GM23248 (cell line): ENCODE data around the gene CFAP69. TPM values are rescaled to one million over a fixed set of nuclear protein-coding genes. Genes with fewer than 3 reads are reported as not detected.

Experiments
- DNase-seq: peaks from one replicate; pipeline ENCODE4 v3.0.0-alpha.2; 2015
- H2AFZ ChIP-seq: fragments of 200-600 bp; sonication (generic); 2 replicates; pipeline ENCODE4 v1.6.1; 2016; ENCODE audit warnings: antibody characterized with exemption
- H3F3A ChIP-seq: fragments of 200-600 bp; sonication (generic); 2 replicates; pipeline ENCODE4 v1.6.1; 2016; ENCODE audit warnings: mild to moderate bottlenecking, antibody characterized with exemption, mixed run types; ENCODE audit not compliant: insufficient read depth
- H3K27ac ChIP-seq: fragments of 200-600 bp; sonication (generic); 2 replicates; pipeline ENCODE4 v1.5.1; 2016; ENCODE audit warnings: mild to moderate bottlenecking
- H3K27me3 ChIP-seq: fragments of 200-600 bp; sonication (generic); replicated peaks from 2 replicates; pipeline ENCODE4 v1.6.1; 2016; ENCODE audit warnings: mild to moderate bottlenecking; ENCODE audit not compliant: insufficient read depth
- H3K36me3 ChIP-seq: fragments of 200-600 bp; sonication (generic); 2 replicates; pipeline ENCODE4 v1.6.1; 2016; ENCODE audit warnings: low read depth, mild to moderate bottlenecking
- H3K4me1 ChIP-seq: fragments of 200-600 bp; sonication (generic); 2 replicates; pipeline ENCODE4 v1.6.1; 2016; ENCODE audit warnings: mild to moderate bottlenecking; ENCODE audit not compliant: insufficient read depth
- H3K4me2 ChIP-seq: fragments of 200-600 bp; sonication (generic); one replicate; pipeline ENCODE4 v1.6.1; 2016; ENCODE audit warnings: mild to moderate bottlenecking; ENCODE audit not compliant: unreplicated experiment
- H3K4me3 ChIP-seq: fragments of 200-600 bp; sonication (generic); 2 replicates; pipeline ENCODE4 v1.5.1; 2016; ENCODE audit warnings: mild to moderate bottlenecking
- H3K79me2 ChIP-seq: fragments of 200-600 bp; sonication (generic); 2 replicates; pipeline ENCODE4 v1.6.1; 2016; ENCODE audit warnings: mild to moderate bottlenecking; ENCODE audit not compliant: insufficient read depth
- H3K9ac ChIP-seq: fragments of 200-600 bp; sonication (generic); 2 replicates; pipeline ENCODE4 v1.6.1; 2016; ENCODE audit warnings: mild to moderate bottlenecking
- H3K9me2 ChIP-seq: fragments of 200-600 bp; sonication (generic); 2 replicates; pipeline ENCODE4 v1.6.1; 2016; ENCODE audit warnings: mixed run types, mild to moderate bottlenecking, moderate library complexity; ENCODE audit not compliant: insufficient read depth
- H3K9me3 ChIP-seq: fragments of 200-600 bp; sonication (generic); one replicate; pipeline ENCODE4 v1.6.1; 2017; ENCODE audit warnings: low read depth
- H4K20me1 ChIP-seq: fragments of 200-600 bp; sonication (generic); 2 replicates; pipeline ENCODE4 v1.6.0; 2016; ENCODE audit not compliant: insufficient read depth
- EZH2 ChIP-seq: fragments of 200-600 bp; sonication (generic); IDR thresholded peaks from 2 replicates; pipeline ENCODE4 v1.6.1; 2018; ENCODE audit warnings: antibody characterized with exemption, mild to moderate bottlenecking; ENCODE audit not compliant: insufficient read depth, poor library complexity, severe bottlenecking
- EZH2phosphoT487 ChIP-seq: fragments of 200-600 bp; sonication (generic); IDR thresholded peaks from 2 replicates; pipeline ENCODE4 v1.6.1; 2018; ENCODE audit warnings: antibody characterized with exemption, moderate library complexity, mild to moderate bottlenecking, low read depth; ENCODE audit not compliant: insufficient read depth
- WGBS, 2 experiments: methylation state at CpG; one replicate each; pipeline ENCODE4 v1.1.6; 2015 to 2017; ENCODE audit warnings: low lambda C conversion rate in 2 of 2, low coverage in 1 of 2; ENCODE audit errors: missing lambda C conversion rate in 2 of 2; 5-methylcytosine and 5-hydroxymethylcytosine counted together
- in situ Hi-C: fragments of 300-500 bp; cut with MboI; formaldehyde crosslinking; loops from 2 replicates; pipeline ENCODE4 v1.15.0; 2020
- polyA plus RNA-seq: library from polyadenylated mRNA; unstranded; fragments of >200 nt; fragmentation: Nextera tagmentation; extraction: Ambion mirVana; gene quantifications from 2 replicates; pipeline ENCODE4 v1.2.1, GENCODE V29; 2016
- total RNA-seq: library from RNA; depleted of rRNA; stranded (reverse); fragments of >200 nt; shearing (Covaris generic); gene quantifications from 2 replicates; pipeline ENCODE4 v1.2.3, GENCODE V29; 2014

CFAP69 gene
- total and polyA plus RNA-seq, 2 experiments from 2014 or later, result 2.8 to 6.9 TPM

DNA sequence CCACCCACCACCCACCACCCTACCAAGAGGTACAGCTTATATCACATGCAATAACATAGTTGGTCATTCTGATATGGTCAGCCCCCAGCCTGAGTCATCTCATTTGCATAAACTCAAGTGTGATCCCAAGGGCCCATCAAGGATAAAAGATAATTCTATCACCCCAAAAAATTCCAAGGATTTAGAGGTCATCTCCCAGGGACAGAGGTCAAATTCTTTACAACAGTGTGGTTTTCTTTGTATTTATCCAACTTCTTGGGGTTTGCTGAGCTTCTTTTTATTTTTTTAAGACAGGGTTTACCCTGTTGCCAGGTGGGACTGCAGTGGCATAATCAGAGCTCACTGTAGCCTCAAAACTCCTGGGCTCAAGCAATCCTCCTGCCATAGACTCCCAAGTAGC, 92.1 kb downstream of the CFAP69 start:
- Histone ChIP-seq H3K36me3 (no peaks in the 10 kb centered on the region), H3K4me3 (no peak overlapping the region), H4K20me1 (no peaks in the 10 kb centered on the region), H3K79me2 (no peaks in the 10 kb centered on the region), H3K9ac (no peak overlapping the region), H3K9me2 (no peaks in the 10 kb centered on the region), H3F3A (no peaks in the 10 kb centered on the region), H3K4me2 (no peak overlapping the region), H3K27ac (no peak overlapping the region), H3K4me1 (no peaks in the 10 kb centered on the region), H3K9me3 (no peaks in the 10 kb centered on the region), H3K27me3 (no peaks in the 10 kb centered on the region), H2AFZ (no peak overlapping the region)
- TF ChIP-seq EZH2phosphoT487 (no peak), EZH2 (no peak)
- DNase-seq, result no peak
- in situ Hi-C loops, result no loop called here

- DNase-seq, result no peak
- Histone ChIP-seq H2AFZ (peak overlapping the region; percentile 98), H3K4me1 (peaks cover 12% of the 10 kb centered on the region; the same call in 1 of the 2 replicates), H3K9me2 (no peaks in the 10 kb centered on the region), H3K27ac (peak overlapping the region; percentile 79), H4K20me1 (no peaks in the 10 kb centered on the region), H3K9ac (peak overlapping the region; percentile 99), H3K9me3 (no peaks in the 10 kb centered on the region), H3K79me2 (peaks cover 35% of the 10 kb centered on the region), H3K36me3 (no peaks in the 10 kb centered on the region), H3K4me2 (peak overlapping the region; percentile 92), H3F3A (peaks cover 18% of the 10 kb centered on the region; the same call in 1 of the 2 replicates), H3K27me3 (no peaks in the 10 kb centered on the region), H3K4me3 (peak overlapping the region; percentile 100)
- no peak for TF ChIP-seq EZH2
- TF ChIP-seq EZH2phosphoT487, result no peak
- in situ Hi-C loops, result no loop called here
These were observed 100.0 kb downstream of the CFAP69 start for GRCh38 chr7:90345016-90345415.

GRCh38 chr7:90345595-90346335, 100.8 kb downstream of the CFAP69 start:
- H3K79me2 ChIP-seq, result peaks cover 42% of the 10 kb centered on the region
- in situ Hi-C loops, result no loop called here
- WGBS, 2 experiments, result 2% methylated on average over 18 of the region's 18 CpGs
- peak overlapping the region; percentile 98 for H2AFZ ChIP-seq
- H3K9me2 ChIP-seq, result no peaks in the 10 kb centered on the region
- no peaks in the 10 kb centered on the region for H3K36me3 ChIP-seq
- no peaks in the 10 kb centered on the region for H3K27me3 ChIP-seq
- peaks cover 12% of the 10 kb centered on the region; the same call in 1 of the 2 replicates for H3K4me1 ChIP-seq
- peak overlapping the region; percentile 79 for H3K27ac ChIP-seq
- peaks cover 18% of the 10 kb centered on the region; the same call in 1 of the 2 replicates for H3F3A ChIP-seq
- peak; percentile 66 for DNase-seq
- no peaks in the 10 kb centered on the region for H4K20me1 ChIP-seq
- TF ChIP-seq EZH2phosphoT487, result no peak
- TF ChIP-seq EZH2, result no peak
- peak overlapping the region; percentile 99 for H3K9ac ChIP-seq
- no peaks in the 10 kb centered on the region for H3K9me3 ChIP-seq
- peak overlapping the region; percentile 92 for H3K4me2 ChIP-seq
- H3K4me3 ChIP-seq, result peak overlapping the region; percentile 100

DNA sequence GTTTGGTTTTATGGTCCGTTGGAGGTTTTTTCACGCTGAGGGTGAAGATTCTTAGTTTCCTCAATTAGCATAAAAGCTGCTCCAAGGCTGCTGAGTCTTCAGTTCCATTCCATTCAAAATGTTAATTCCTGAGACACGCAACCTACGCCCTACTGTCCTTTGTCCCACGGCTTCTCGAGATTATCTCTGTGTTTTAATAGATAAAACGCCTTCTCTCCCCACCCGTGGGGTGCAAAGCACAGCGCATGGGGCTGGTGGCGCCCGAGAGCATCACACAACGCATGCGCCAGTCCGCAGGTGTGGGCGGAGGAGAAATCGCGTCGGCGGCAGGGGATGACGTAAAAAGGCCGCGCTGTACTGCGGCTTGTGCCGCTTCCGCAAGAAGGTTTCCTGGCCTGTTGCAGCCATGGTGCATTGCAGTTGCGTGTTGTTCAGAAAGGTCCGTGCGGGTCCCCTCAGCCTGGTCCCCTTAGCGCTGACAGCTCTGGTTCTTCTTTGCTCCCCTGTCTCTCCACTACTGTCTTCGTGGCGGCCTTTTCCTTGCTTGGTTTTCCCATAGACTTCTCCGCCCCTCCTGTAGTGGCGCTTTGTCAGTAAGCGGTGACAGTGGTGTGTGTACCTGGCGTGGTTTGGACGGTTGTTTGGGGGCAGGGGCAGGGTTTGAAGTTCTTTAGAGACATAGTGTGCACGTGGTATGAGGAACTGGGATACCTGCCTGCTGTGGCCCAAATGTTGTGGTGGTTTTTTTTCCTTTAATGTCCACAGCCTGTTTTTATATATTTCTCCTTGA, 101.6 kb downstream of the CFAP69 start, which contains the start of gene GTPBP10:
TSS of gene GTPBP10 (plus strand) at position 381 of the 790 bp plus-strand sequence. CDS start at position 407, 26 bp downstream.
- Histone ChIP-seq H4K20me1 (no peaks in the 10 kb centered on the region), H3K79me2 (peaks cover 50% of the 10 kb centered on the region), H3K4me1 (peaks cover 12% of the 10 kb centered on the region; the same call in 1 of the 2 replicates), H3K4me3 (peak within 1 kb of the TSS; percentile 100), H3K4me2 (peak within 1 kb of the TSS; percentile 98), H3K36me3 (no peaks in the 10 kb centered on the region), H3K9me3 (no peaks in the 10 kb centered on the region), H3K27me3 (no peaks in the 10 kb centered on the region), H3K9me2 (no peaks in the 10 kb centered on the region), H3F3A (peaks cover 18% of the 10 kb centered on the region; the same call in 1 of the 2 replicates), H2AFZ (peak within 1 kb of the TSS; percentile 98), H3K9ac (peak within 1 kb of the TSS; percentile 99), H3K27ac (peak within 1 kb of the TSS; percentile 79)
- peak; percentile 98 for DNase-seq
- TF ChIP-seq EZH2phosphoT487 (no peak), EZH2 (no peak)
- 1% methylated on average over 37 of the region's 37 CpGs for WGBS, 2 experiments
- in situ Hi-C loops, result no loop called here
